ENCODE results near the gene SLC24A3.

SLC24A3 gene

GRCh38 chr20:19213946-19214490 is 1.6 kb downstream of the SLC24A3 start:
- DNase-seq (ENCODE audit: low read depth): no peak
- no peak for TF ChIP-seq CTCF (conservative IDR thresholded peaks at IDR 0.05; ENCODE audit: low read length)
- H3K4me3 ChIP-seq (ENCODE audit: low read length): no peak overlapping the region

GRCh38 chr20:19218411-19218810 is 6.0 kb downstream of the SLC24A3 start:
- no peak for TF ChIP-seq CTCF (conservative IDR thresholded peaks at IDR 0.05; ENCODE audit: low read length)
- DNase-seq (ENCODE audit: low read depth): no peak
- no peak overlapping the region for H3K4me3 ChIP-seq (ENCODE audit: low read length)

DNA sequence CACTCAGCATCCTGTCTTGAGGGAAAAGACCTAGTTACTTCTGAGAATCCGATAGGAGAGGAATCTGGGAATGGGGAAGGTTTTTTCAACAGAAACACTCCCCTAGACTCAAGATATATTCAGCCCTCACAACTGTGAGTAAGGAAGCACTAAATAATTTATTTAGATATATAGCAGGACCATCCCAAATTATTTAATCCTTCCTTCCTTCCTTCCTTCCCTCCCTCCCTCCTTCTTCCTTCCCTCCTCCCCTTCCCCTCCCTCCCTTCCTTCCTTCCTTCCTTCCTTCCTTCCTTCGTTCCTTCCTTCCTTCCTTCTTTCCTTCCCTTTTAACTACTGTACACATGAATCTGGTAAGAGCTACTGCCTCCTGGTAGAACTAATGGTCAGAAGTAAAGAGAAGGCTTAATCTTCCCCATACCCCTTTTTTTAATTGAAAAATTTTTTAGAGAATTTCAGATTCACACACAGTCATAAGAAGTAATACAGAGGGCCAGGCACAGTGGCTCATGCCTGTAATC is 10.1 kb downstream of the SLC24A3 start:
- no peak for TF ChIP-seq CTCF (conservative IDR thresholded peaks at IDR 0.05; ENCODE audit: low read length)

DNA sequence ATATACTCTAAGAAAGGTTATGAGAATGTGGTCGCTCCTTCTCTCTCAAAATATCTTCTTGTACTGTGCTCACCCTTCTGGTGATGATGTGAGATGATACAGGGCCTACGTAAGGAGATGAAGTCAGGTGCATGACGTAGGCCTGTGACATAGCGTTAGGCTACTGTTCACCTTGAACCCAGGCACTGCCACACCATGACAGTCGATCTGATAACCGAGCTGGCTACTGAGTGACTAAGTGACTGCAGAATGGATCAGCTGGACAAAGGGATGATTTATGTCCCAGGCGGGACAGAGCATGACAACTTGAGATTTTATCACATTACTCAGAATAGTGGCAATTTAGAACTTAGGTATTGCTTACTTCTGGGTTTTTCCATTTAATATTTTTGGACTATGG is 11.2 kb downstream of the SLC24A3 start:
- no peak for DNase-seq (ENCODE audit: low read depth)
- H3K4me3 ChIP-seq (ENCODE audit: low read length): no peak overlapping the region
- no peak for TF ChIP-seq CTCF (conservative IDR thresholded peaks at IDR 0.05; ENCODE audit: low read length)

More for the DNA sequence above, 10.1 kb downstream of the SLC24A3 start:
- H3K4me3 ChIP-seq (ENCODE audit: low read length): no peak overlapping the region
- no peak for DNase-seq (ENCODE audit: low read depth)

- no peak for DNase-seq (ENCODE audit: low read depth)
- no peak for TF ChIP-seq CTCF (conservative IDR thresholded peaks at IDR 0.05; ENCODE audit: low read length)
Observed at GRCh38 chr20:19231359-19232035, 19.1 kb downstream of the SLC24A3 start.

GRCh38 chr20:19232997-19233794 is 20.8 kb downstream of the SLC24A3 start:
- DNase-seq (ENCODE audit: low read depth): no peak
- no peak overlapping the region for H3K4me3 ChIP-seq (ENCODE audit: low read length)
- TF ChIP-seq CTCF (conservative IDR thresholded peaks at IDR 0.05; ENCODE audit: low read length): no peak

More at GRCh38 chr20:19231359-19232035, 19.1 kb downstream of the SLC24A3 start:
- no peak overlapping the region for H3K4me3 ChIP-seq (ENCODE audit: low read length)

All from AG10803 (cell line).